IMR-90 (cell line): ENCODE measurements around the gene CLIC4. TPM values are rescaled to one million over a fixed set of nuclear protein-coding genes. Genes with fewer than 3 reads are reported as not detected.
"Not testable (repeated sequence)": the region's sequence is repeated elsewhere in the genome, so short reads cannot be mapped to it uniquely, and the experiment has no call there.

Experiments used
- ATAC-seq: fragments of 200-7000 bp; cut with Tn5 transposase; 2 replicates; pipeline ENCODE4 v1.9.1; 2020; ENCODE audit warnings: low read depth, mild to moderate bottlenecking, moderate library complexity
- BruUV-seq: library from RNA; stranded (reverse); fragments of 400-500 nt; replicated peaks from 2 replicates; lab custom pipeline; 2021; lab: Mats Ljungman, UMichigan
- CTCF ChIA-PET: fragments of 300-600 bp; formaldehyde crosslinking; extraction: SDS; loops from one replicate; lab custom pipeline; 2021; ENCODE audit warnings: antibody characterized with exemption; lab: Yijun Ruan, JAX
- POLR2A ChIA-PET: fragments of 300-600 bp; sonication (Branson Sonifier 250); formaldehyde crosslinking; loops from one replicate; lab custom pipeline; 2022; ENCODE audit warnings: antibody characterized with exemption; ENCODE audit not compliant: unreplicated experiment; lab: Charles Lee
- DNase-seq: peaks from one replicate; pipeline ENCODE4 v3.0.0; 2013
- H2AFZ ChIP-seq: replicated peaks from 2 replicates; pipeline ENCODE3; 2013; ENCODE audit warnings: low read length, mild to moderate bottlenecking; ENCODE audit not compliant: poor library complexity
- H2AK5ac ChIP-seq: 2 replicates; pipeline ENCODE4 v1.6.1; 2013; ENCODE audit warnings: low read depth, low read length, inconsistent platforms
- H2AK9ac ChIP-seq: replicated peaks from 2 replicates; pipeline ENCODE3; 2013; ENCODE audit warnings: mild to moderate bottlenecking, low read depth, low read length, moderate library complexity; ENCODE audit not compliant: poor library complexity
- H2BK120ac ChIP-seq: 2 replicates; pipeline ENCODE4 v1.6.1; 2013; ENCODE audit warnings: low read depth, low read length, inconsistent platforms
- H2BK15ac ChIP-seq: 3 replicates; pipeline ENCODE4 v1.6.1; 2013; ENCODE audit warnings: low read depth, low read length, inconsistent platforms
- H2BK20ac ChIP-seq: 2 replicates; pipeline ENCODE4 v1.6.1; 2013; ENCODE audit warnings: low read depth, mild to moderate bottlenecking, inconsistent platforms, low read length, moderate library complexity
- H2BK5ac ChIP-seq: 2 replicates; pipeline ENCODE4 v1.6.1; 2013; ENCODE audit warnings: mild to moderate bottlenecking, low read depth, low read length, inconsistent platforms; ENCODE audit not compliant: poor library complexity, severe bottlenecking
- H3K14ac ChIP-seq: replicated peaks from 2 replicates; pipeline ENCODE4 v1.6.1; 2013; ENCODE audit warnings: low read depth, low read length, inconsistent platforms
- H3K18ac ChIP-seq: 2 replicates; pipeline ENCODE4 v1.6.1; 2013; ENCODE audit warnings: low read depth, low read length, control low read depth
- H3K23ac ChIP-seq: 2 replicates; pipeline ENCODE4 v1.6.1; 2013; ENCODE audit warnings: low read depth, low read length, inconsistent platforms
- H3K27ac ChIP-seq: 2 replicates; pipeline ENCODE4 v1.5.1; 2013; ENCODE audit warnings: mild to moderate bottlenecking, control low read depth, low read length; ENCODE audit not compliant: insufficient read depth
- H3K27me3 ChIP-seq: 2 replicates; pipeline ENCODE4 v1.6.1; 2013; ENCODE audit warnings: low read length; ENCODE audit not compliant: control insufficient read depth, insufficient read depth
- H3K36me3 ChIP-seq: 2 replicates; pipeline ENCODE4 v1.6.1; 2013; ENCODE audit warnings: low read length, mixed read lengths; ENCODE audit not compliant: control insufficient read depth, insufficient read depth
- H3K4ac ChIP-seq: 2 replicates; pipeline ENCODE4 v1.6.1; 2013; ENCODE audit warnings: low read depth, low read length, inconsistent platforms
- H3K4me1 ChIP-seq: 2 replicates; pipeline ENCODE4 v1.6.1; 2013; ENCODE audit warnings: low read length, mixed read lengths; ENCODE audit not compliant: control insufficient read depth, insufficient read depth
- H3K4me2 ChIP-seq: 2 replicates; pipeline ENCODE4 v1.6.1; 2013; ENCODE audit warnings: low read depth, mild to moderate bottlenecking, control low read depth, low read length, moderate library complexity
- H3K4me3 ChIP-seq: 2 replicates; pipeline ENCODE4 v1.5.1; 2013; ENCODE audit warnings: low read depth, mild to moderate bottlenecking, control low read depth, low read length, moderate library complexity; ENCODE audit not compliant: insufficient read depth
- H3K56ac ChIP-seq: 2 replicates; pipeline ENCODE4 v1.6.1; 2013; ENCODE audit warnings: low read length, inconsistent platforms; ENCODE audit not compliant: insufficient read depth; ENCODE audit errors: extremely low read depth
- H3K79me1 ChIP-seq, 2 experiments: 2 replicates each; pipeline ENCODE4 v1.6.1; 2013; ENCODE audit warnings: low read length in 2 of 2, inconsistent platforms in 1 of 2, low read depth in 1 of 2
- H3K9ac ChIP-seq: 2 replicates; pipeline ENCODE4 v1.6.1; 2013; ENCODE audit warnings: low read depth, low read length, control low read depth
- H3K9me1 ChIP-seq: 2 replicates; pipeline ENCODE4 v1.6.1; 2013; ENCODE audit warnings: low read length, inconsistent platforms; ENCODE audit not compliant: insufficient read depth
- H3K9me3 ChIP-seq: 2 replicates; pipeline ENCODE4 v1.6.1; 2013; ENCODE audit warnings: low read length; ENCODE audit not compliant: control insufficient read depth, insufficient read depth
- H4K20me1 ChIP-seq: 2 replicates; pipeline ENCODE4 v1.6.1; 2013; ENCODE audit warnings: low read length, inconsistent platforms; ENCODE audit not compliant: insufficient read depth
- H4K5ac ChIP-seq: 2 replicates; pipeline ENCODE4 v1.6.1; 2013; ENCODE audit warnings: mild to moderate bottlenecking, low read depth, low read length, control low read depth
- H4K8ac ChIP-seq, 2 experiments: 2 replicates each; pipeline ENCODE4 v1.6.1; 2013; ENCODE audit warnings: low read depth in 2 of 2, low read length in 2 of 2, control low read depth in 1 of 2, inconsistent platforms in 1 of 2
- H4K91ac ChIP-seq: 2 replicates; pipeline ENCODE4 v1.6.1; 2013; ENCODE audit warnings: low read depth, low read length, inconsistent platforms; ENCODE audit not compliant: insufficient read depth
- CEBPB ChIP-seq: IDR thresholded peaks from 2 replicates; pipeline ENCODE4 v1.6.1; 2012; ENCODE audit warnings: low read depth, low read length, improper control_type of control experiment
- ELK1 ChIP-seq: fragments of 150-350 bp; IDR thresholded peaks from 2 replicates; pipeline ENCODE4 v1.6.1; 2016; ENCODE audit warnings: low read depth, mild to moderate bottlenecking, low read length, moderate library complexity, borderline replicate concordance
- MAZ ChIP-seq: IDR thresholded peaks from 2 replicates; pipeline ENCODE4 v1.6.1; 2012; ENCODE audit warnings: low read depth, mild to moderate bottlenecking, low read length, improper control_type of control experiment, moderate library complexity, borderline replicate concordance
- WGBS, 2 experiments: methylation state at CpG; one replicate each; pipeline versions ENCODE4 v1.1.5 to v1.1.7; 2013; ENCODE audit warnings: missing lambda C conversion rate in 2 of 2; ENCODE audit not compliant: insufficient read length in 1 of 2; ENCODE audit errors: extremely low coverage in 2 of 2; 5-methylcytosine and 5-hydroxymethylcytosine counted together
- dilution Hi-C: fragments of 300-500 bp; cut with HindIII; formaldehyde crosslinking; loops from one replicate; pipeline ENCODE4 v1.14.3; 2018; ENCODE audit warnings: low sequenced_read_pairs; ENCODE audit not compliant: unreplicated experiment
- in situ Hi-C: fragments of 300-500 bp; cut with MboI; formaldehyde crosslinking; loops from 3 replicates; pipeline ENCODE4 v1.14.3; 2019; ENCODE audit warnings: low sequenced_read_pairs, inconsistent platforms, mixed read lengths
- intact Hi-C: fragments of 100-400 bp; cut with micrococcal nuclease; formaldehyde crosslinking; loops from 2 replicates; pipeline ENCODE4 v1.10.0; 2022
- polyA plus RNA-seq, 3 experiments: library from polyadenylated mRNA; depleted of rRNA; stranded (reverse); fragments of >200 nt; gene quantifications; 2 replicates each; pipeline ENCODE4 v1.2.3, GENCODE V29; 2012; ENCODE audit warnings: low replicate concordance in 1 of 3
- total RNA-seq: library from RNA; depleted of rRNA; stranded (reverse); fragments of >200 nt; gene quantifications from 2 replicates; pipeline ENCODE4 v1.2.3, GENCODE V29; 2012

The CLIC4 gene
- total and polyA plus RNA-seq, 2 of the 4 experiments (the other 2 are of a cell fraction): 242 to 392 TPM

GRCh38 chr1:24778141-24778540 lies 32.9 kb downstream of the CLIC4 start:
- Histone ChIP-seq H3K4me3 (no peak overlapping the region), H3K9ac (no peak overlapping the region), H4K8ac (no peak overlapping the region), H3K4ac (no peak overlapping the region), H3K18ac (no peak overlapping the region), H3K79me1 (peaks cover 0 to 52% of the 10 kb centered on the region in 2 experiments; a peak in 2 of 4 replicates), H3K4me2 (no peak overlapping the region), H3K9me3 (no peaks in the 10 kb centered on the region), H3K27me3 (no peaks in the 10 kb centered on the region), H3K27ac (no peak overlapping the region), H2BK15ac (no peak overlapping the region), H2AK9ac (no peak overlapping the region), H2AFZ (no peak overlapping the region), H3K4me1 (peaks cover 5% of the 10 kb centered on the region), H4K20me1 (peaks cover 91% of the 10 kb centered on the region), H3K23ac (peak overlapping the region; percentile 82; the same call in 1 of the 2 replicates), H4K5ac (no peak overlapping the region), H2BK5ac (no peak overlapping the region), H3K36me3 (peaks cover 6% of the 10 kb centered on the region), H2BK20ac (no peak overlapping the region), H3K14ac (no peak overlapping the region), H4K91ac (no peak overlapping the region), H2BK120ac (no peak overlapping the region), H2AK5ac (no peak overlapping the region), H3K56ac (no peak overlapping the region), H3K9me1 (peaks cover 21% of the 10 kb centered on the region)
- intact Hi-C loops (no loop called here), in situ Hi-C loops (no loop called here), dilution Hi-C loops (no loop called here)
- no TSS peak for BruUV-seq
- ChIA-PET CTCF (no interaction called here), POLR2A (no interaction called here)
- TF ChIP-seq CEBPB: peak; percentile 65
- TF ChIP-seq MAZ: no peak
- no peak for TF ChIP-seq ELK1
- WGBS, 2 experiments: no CpG with 5 or more reads among the region's 2 CpGs
- ATAC-seq (no peak), DNase-seq (no peak)

GRCh38 chr1:24779199-24779598 lies 34.0 kb downstream of the CLIC4 start:
- H3K4ac ChIP-seq, H3K9ac ChIP-seq, H2AFZ ChIP-seq, H3K36me3 ChIP-seq, DNase-seq, H3K4me3 ChIP-seq, H3K4me2 ChIP-seq, dilution Hi-C loops, H2BK5ac ChIP-seq, H3K18ac ChIP-seq, H3K14ac ChIP-seq, POLR2A ChIA-PET, BruUV-seq, H3K9me3 ChIP-seq, in situ Hi-C loops, H2AK9ac ChIP-seq, intact Hi-C loops, H4K91ac ChIP-seq, H2BK15ac ChIP-seq, H4K5ac ChIP-seq, H2BK120ac ChIP-seq, H3K4me1 ChIP-seq, H3K23ac ChIP-seq, H4K8ac ChIP-seq, ATAC-seq, H3K56ac ChIP-seq, H2AK5ac ChIP-seq, CTCF ChIA-PET, H3K27me3 ChIP-seq, H2BK20ac ChIP-seq: not testable (repeated sequence)
- Histone ChIP-seq H3K79me1 (peaks cover 0 to 60% of the 10 kb centered on the region in 2 experiments; a peak in 2 of 4 replicates), H3K27ac (0 out of 2 replicates have a peak overlapping the region, but pooled peaks have one; percentile 7), H4K20me1 (peaks cover 92% of the 10 kb centered on the region), H3K9me1 (peaks cover 22% of the 10 kb centered on the region)
- WGBS, 2 experiments: no CpG with 5 or more reads among the region's 8 CpGs
